Lower leg skin (tissue), 3 donors: ENCODE data around the gene BIRC3.

ENCODE experiments used
- POLR2A ChIP-seq, 2 donors: fragments of 450-650 bp; IDR thresholded peaks; one replicate each; pipeline ENCODE4 v1.6.1; 2016 to 2017; ENCODE audit warnings: antibody characterized with exemption in 2 of 2, mild to moderate bottlenecking in 1 of 2, moderate library complexity in 1 of 2
- TF ChIP-seq, protein P1 (sequence below), 3 donors: fragments of 450-650 bp; IDR thresholded peaks; one replicate each; pipeline ENCODE4 v1.5.1; 2016; ENCODE audit warnings: antibody characterized with exemption in 3 of 3, mild to moderate bottlenecking in 3 of 3, moderate library complexity in 2 of 3

DNA sequence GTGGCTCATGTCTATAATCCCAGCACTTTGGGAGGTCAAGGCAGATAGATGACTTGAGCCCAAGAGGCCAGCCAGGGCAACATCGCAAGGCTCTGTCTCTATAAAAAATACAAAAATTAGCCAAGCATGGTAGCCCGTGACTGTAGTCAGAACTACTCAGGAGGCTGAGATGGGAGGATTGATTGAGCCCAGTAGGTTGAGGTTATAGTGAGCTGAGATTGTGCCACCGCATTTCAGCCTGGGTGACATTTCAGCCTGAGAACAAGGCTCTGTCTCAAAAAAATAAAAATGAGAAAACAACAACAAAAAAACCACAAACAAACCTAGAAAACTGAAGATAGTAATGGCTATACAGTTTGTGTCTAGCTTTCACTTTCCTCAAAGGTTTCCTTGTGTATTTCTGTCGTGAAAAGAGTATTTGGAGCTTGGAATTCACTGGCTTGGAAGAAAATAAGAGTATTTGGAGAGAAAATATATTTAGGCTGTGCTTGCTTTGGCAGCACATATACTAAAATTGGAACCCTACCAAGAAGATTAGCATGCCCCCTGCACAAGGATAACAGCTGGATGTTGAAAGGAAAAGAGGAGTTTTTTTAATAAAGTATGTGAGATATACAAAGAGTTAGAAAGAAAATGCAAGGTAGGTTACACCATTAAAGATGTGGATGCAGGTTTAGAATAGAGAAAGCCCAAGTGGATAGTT lies 3.9 kb upstream of the BIRC3 start:
- TF ChIP-seq, protein P1, sequence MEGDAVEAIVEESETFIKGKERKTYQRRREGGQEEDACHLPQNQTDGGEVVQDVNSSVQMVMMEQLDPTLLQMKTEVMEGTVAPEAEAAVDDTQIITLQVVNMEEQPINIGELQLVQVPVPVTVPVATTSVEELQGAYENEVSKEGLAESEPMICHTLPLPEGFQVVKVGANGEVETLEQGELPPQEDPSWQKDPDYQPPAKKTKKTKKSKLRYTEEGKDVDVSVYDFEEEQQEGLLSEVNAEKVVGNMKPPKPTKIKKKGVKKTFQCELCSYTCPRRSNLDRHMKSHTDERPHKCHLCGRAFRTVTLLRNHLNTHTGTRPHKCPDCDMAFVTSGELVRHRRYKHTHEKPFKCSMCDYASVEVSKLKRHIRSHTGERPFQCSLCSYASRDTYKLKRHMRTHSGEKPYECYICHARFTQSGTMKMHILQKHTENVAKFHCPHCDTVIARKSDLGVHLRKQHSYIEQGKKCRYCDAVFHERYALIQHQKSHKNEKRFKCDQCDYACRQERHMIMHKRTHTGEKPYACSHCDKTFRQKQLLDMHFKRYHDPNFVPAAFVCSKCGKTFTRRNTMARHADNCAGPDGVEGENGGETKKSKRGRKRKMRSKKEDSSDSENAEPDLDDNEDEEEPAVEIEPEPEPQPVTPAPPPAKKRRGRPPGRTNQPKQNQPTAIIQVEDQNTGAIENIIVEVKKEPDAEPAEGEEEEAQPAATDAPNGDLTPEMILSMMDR (IDR thresholded peaks at IDR 0.05): no peak
- TF ChIP-seq POLR2A (IDR thresholded peaks at IDR 0.05): no peak
